DND-41 (cell line): ENCODE data around the gene NRXN3.

Experiments used
- CTCF ChIP-seq: IDR thresholded peaks from 2 replicates; pipeline ENCODE4 v1.5.1; 2012; ENCODE audit warnings: borderline replicate concordance, low read length, moderate library complexity, mild to moderate bottlenecking; ENCODE audit not compliant: poor library complexity, severe bottlenecking; ENCODE audit errors: extremely low read depth
- EZH2 ChIP-seq: IDR thresholded peaks from 3 replicates; pipeline ENCODE4 v1.6.1; 2012; ENCODE audit warnings: borderline replicate concordance, low read depth, mild to moderate bottlenecking, moderate library complexity, low read length, inconsistent platforms; ENCODE audit not compliant: severe bottlenecking

GRCh38 chr14:79516009-79516408, 1345.8 kb downstream of the NRXN3 start:
- TF ChIP-seq CTCF = no peak
- no peak for TF ChIP-seq EZH2
